HG03045 (cell line): ENCODE measurements around the gene NUB1.

ENCODE experiments used
- ATAC-seq: cut with Tn5 transposase; IDR thresholded peaks from one replicate; pipeline ENCODE4 v1.9.1; 2021; ENCODE audit warnings: mild to moderate bottlenecking, moderate library complexity; ENCODE audit not compliant: unreplicated experiment

The NUB1 gene

DNA sequence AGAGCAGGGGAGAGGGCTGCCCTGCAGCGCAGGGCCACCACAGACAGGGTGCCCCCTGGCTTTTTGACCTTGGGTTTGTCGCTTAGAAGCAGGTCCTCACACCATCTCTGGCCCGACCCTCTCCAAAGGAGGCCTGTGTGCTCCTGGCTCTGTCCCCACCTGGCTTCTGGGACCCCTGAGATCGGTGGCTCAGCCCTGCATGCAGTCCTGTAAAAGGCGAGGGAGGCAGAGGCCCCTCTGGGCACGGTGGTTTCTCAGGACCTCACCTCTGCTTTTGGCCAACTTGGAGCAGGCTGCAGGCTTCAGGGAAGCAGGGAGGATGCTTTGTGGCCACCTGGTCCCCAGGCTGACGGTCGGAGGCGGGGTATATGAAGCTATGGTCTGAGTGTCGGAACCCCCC, 46.8 kb downstream of the NUB1 start:
- ATAC-seq: no peak

DNA sequence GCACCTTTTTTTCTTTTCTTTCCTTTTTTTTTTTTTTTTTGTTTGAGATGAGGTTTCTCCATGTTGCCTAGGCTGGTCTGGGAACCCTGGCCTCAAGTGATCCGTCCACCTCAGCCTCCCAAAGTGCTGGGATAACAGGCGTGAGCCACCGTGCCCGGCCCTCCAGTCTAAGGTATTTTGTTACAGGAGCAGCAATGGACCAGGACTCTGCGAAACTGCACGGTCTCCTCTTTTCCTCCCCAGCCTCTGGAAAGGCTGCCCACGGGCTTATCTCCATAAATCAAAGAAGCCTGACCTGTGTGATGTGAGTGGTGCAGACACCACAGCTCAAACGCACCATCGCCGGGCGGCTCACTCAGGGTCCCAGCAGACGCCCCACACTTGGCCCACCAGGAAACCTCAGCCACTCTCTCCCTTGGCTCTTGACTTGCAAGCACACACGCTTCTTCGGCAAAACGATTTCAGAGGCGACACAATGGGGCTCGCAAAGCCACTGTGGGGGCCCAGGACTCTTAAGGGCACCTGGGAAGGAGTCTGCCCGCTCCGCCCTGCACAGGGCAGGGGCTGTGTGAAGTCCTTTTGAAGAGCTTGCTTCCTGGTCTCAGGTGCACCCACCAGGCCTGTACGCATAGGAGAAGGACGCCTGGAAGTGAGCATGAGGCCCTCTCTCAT, 47.6 kb downstream of the NUB1 start:
- no peak for ATAC-seq

DNA sequence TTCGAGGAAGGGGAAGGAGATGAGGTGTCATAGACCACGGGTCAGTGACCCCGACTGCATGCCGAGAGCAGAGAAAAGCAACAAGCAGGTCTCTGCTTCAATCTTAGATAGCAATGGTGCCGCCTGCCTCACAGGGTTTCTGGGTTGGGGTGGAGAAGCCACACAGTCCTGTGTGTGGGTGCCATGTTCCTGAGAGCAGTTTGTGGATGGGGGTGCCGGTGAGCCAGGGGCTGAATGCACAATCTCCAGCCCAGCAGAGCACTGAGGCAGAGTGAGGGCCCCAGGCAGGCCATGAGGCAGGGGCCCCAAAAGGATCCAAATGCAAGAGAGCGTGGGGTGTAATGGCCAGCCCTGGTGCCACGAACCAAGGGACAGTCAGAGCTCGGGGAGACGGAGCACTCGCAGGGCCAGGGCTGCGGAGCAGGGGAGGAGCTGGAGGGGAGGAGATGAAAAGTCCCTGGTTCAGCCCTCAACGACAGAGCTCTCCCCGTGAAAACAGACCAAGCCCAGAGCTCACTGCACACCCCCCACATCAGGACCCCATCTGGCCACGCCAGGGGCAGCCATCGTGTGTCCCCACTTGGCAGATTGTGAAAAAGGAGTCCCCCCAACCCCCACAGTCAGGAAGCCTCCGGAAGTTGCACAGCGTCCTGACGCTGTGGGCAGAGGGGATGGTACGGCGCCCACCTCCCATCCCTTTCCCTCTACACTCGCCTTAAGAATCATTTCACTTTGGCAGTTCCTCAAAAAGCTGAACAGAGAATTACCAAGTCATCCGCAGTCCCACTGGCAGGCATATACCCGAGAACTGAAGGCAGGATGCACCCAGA, 48.4 kb downstream of the NUB1 start:
- ATAC-seq: no peak

DNA sequence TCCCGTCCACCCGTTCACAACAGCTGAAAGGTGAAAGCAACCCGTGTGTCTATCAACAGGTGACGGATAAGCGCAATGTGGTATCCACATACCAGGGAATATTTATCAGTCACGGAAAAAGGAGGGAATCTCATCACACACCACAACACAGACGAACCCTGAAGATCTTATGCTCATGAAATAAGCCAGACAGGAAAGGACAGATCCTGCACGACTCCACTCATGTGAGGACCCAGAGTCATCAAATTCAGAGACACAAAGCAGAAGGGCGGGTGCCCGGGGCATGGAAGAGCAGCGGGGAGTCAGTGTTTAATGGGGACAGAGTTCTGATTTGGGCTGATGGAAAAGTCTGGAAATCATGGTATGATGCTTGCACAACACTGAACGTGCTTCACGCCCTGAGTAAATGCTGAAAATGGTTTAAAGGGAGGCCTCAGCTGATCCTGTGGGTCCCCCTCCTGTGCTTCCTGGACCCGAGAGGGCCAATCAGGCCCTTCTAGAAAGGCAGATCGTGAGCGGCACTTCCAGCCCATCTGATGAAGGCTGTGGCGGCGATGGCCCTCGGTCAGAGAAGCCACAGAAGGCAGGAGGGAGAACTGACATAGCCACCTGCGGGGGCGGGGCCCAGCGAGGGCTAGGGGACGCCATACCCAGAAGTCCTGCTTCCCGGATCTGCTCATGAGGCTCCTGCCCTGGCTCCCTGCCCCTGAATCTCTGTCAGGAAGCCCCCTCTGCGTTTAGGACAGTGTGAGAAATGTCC, 49.2 kb downstream of the NUB1 start:
- ATAC-seq: no peak

DNA sequence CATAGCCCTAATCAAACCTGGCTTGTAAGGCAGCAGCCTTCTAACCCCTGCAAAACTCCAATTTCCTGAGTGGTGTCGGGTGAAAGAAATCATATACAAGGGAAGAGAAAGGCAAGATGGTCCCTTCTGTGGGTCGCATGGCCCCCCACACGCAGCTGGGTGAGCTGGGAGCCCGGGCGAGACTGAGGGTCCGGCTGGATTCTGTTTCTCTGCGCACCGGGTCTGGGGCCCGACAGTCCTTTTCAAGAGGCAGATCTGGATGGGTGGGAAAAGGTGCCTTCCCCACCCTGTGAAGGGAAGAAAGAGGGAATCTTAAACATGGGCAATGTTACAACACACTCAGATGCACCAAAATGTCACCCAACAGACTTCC, 49.7 kb downstream of the NUB1 start:
- no peak for ATAC-seq

DNA sequence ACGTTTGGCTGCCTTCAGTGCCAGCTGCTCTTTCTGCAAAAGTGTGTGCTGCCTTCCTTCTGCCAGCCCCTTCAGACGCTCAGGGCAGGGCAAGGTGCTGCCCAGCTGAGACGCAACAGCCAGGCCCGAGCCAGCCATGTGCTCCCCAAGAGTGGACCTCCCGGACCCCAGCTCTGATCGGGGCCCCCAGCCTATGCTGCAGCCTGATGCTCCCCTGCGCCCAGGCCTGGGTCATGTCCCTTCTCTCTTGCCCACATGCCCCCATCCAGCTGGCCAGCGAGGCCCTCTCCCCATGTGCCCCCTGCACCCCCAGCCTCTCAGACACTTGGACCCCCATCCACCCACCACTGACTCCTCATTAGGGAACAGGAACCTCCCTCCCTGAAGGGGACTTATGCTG, 50.4 kb downstream of the NUB1 start:
- no peak for ATAC-seq

DNA sequence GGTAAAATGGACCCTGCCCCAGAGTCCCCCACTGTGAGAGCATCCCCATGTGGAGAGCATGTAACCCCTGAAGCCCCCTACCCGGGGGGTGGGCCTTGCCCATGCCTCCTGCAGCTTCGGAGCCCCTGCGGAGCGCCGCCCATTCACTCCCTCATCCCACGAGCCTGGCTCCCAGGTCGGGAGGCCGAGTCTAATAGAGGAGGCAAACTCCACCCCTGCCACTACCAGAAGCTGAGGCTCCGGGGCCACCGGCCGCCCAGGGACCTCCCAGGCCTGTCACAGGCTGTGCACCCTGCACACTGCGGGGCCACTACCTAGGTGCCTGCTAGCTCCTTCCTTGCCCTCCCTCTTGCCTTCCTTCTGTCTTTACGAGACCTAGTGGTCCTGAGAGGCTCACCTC, 50.8 kb downstream of the NUB1 start:
- ATAC-seq: no peak

DNA sequence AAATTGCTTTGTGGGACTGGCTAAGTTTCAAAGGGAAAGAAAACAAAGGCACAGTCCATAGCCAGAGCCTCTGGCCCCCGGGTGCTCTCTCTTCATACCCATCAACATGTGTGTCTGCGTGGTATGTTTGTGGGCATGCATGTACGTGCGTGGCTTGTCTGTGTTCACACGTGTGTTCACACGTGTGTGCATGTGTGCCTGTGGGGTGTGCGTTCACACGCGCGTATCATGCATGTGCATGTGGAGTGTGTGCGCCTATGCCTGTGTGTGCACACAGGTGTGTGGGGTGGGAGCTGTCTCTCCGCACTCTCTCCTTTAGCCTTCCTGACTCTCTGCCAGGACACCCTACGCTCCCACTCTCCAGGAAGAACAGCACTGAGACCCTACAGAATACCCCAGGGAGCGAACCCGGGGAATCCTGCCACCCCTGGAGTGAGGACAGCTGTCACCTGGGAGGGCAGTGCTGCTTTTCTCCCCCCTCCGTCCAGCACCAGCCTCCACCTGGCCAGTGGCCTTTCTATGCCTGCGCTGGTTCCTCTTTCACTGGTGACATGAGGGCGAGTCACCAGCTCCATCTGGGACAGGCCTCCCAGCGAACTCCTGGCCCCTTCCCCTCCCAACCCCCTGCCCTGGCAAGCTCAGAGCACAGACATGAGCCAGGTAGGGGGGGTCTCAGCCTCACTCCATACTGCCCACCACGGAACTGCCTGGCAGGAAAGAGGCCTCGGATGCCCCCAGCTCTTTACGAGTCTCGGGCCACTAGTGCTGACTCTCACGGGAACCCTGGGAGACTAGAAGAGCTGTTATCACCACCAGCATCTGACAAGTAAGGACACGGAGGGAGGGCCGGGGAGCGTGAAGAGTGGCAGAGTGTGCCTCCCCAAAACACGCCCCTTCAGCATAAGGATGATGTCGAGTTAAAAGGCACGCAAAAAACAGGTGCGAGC, 51.7 kb downstream of the NUB1 start:
- ATAC-seq: no peak

DNA sequence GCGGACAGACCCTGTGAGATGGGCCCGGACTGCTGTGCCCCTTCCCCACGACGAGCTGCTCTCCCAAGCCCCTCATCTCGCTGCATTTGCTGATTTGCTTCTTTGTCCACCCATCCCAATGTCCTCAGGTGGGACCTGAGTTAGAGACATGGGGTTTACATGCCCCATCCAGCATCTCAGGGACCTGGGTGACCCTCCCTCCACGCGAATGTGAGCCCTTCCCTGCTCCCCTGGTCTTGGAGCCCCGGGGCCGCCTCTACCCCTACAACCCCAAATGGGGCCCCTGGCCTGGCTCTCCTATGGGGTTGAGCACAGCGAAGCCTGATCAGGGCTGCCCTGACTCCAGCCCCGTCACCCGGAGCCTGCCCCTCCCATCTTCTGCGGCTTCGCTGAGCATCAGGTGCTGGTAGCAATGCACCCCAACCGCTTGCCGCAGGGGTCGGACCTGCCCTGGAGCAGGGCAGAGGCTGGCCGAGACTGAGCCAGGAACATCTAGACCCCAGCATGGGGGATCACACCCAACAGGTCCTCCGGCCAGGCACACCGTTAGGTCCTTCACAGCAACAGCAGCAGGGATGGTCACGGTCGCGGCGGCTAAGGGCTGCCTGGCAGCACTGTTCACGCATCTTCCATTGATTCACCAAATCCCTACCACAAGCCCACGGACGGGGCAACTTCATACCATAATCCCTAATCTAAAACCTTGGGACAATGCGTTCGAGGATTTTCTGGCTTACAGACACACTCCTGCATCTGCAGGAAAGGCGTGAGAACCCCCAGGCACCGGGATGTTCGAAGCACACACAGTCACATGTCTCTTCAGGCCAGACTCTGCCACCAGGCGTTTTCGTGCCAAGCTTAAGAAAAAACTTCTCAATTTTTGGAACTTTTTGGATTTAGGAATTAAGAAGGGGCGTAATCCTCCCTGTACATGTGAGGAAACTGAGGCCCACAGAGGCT, 52.7 kb downstream of the NUB1 start:
- no peak for ATAC-seq

DNA sequence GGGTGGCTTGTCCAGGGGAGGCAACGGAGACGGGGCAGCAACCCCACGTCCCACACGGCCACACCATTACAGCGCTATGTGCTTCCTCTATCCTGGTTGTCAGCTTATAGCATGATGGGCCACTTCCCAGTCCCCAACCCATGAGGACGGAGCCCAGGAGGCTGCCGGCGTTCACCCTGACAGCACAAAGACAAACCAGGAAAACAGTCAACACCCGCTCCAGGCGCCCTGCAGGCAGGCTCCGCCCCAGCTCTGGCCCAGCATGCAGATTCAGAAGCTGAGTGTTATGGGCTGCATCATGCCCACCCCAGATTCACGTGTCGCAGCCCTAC, 53.4 kb downstream of the NUB1 start:
- ATAC-seq: no peak

DNA sequence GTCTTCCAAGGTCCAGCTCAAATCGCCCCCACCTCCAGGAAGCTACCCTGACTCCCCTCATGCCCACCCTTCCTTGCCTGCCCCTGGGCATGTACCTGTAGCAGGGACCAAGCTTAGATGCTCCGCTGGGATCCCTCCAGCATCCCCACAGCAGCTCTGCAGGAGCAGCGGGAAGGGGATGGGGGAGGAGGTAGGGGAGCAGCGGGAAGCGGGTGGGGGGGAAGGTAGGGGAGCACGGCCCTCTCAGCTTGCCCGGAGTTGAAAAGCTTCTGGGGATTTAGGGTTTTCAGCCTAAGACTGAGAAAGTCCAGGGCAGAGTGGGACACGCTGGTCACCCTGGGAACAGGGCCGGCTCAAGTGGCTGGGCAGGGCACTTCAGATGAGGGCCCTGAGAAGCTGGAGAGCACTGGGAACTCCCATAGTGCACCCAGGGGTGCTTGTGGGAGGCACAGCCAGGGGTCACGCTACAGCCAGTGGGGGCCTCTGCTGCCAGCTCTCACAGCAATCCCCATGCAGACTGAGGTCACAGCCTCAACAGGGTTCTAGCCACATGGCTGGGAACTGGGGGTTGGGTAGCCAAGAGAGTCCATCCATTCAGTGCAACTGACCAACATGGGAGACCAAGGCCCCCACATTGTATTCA, 54.8 kb downstream of the NUB1 start:
- ATAC-seq: no peak

DNA sequence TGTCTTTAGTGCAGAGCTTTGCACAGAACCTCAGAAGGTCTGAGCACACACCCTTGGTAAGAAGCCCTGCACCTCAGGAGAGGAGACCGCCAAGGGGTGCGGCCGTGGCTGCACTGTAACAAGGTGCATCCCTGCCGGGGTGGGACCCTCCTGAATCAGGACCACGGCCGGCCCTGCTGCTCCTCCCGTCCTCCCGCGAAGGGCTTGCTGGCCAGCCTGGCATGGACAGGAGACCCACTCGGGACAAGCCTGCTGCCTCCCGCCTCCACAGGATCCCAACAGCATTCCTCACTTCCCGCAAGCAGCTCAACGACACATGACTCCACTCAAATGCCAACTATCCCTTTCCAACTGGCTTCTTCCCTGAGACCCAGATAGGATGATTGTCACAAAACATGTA, 55.4 kb downstream of the NUB1 start:
- no peak for ATAC-seq

DNA sequence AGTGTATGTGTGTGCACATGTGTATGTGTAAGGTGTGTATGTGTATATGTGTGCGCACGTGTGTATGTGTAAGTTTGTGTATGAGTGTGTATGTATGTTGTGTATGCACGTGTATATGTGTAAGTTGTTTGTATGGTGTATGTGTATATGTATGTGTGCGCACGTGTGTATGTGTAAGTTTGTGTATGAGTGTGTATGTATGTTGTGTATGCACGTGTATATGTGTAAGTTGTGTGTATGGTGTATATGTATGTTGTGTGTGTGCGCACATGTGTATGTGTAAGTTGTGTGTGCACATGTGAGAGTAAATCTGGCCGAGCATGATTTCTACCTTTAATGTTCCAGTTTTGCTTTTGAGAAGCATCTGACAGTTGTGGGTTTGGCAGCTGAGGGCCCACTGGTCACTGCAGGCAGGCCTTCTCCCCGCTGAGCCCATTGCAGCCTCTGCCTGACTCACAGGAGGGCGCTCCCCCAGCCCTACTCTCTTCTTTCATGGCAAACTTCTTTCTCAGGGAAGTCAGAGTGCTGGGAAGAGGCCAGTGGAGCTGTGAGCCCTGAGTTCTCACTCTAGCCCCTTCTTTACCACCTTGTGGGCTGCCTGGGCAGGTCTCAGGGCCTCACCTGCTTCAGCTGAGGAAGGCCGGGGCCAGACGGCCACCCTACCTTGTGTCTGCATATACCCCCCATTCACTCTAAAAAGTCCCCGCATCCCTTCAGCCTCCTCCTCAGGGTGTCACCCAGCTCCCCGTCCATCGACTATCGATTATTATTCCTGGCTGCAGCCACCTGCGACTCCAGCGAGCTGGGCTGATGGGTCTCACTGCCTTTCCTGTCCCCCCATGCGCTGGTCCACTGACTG, 57.1 kb downstream of the NUB1 start:
- no peak for ATAC-seq

DNA sequence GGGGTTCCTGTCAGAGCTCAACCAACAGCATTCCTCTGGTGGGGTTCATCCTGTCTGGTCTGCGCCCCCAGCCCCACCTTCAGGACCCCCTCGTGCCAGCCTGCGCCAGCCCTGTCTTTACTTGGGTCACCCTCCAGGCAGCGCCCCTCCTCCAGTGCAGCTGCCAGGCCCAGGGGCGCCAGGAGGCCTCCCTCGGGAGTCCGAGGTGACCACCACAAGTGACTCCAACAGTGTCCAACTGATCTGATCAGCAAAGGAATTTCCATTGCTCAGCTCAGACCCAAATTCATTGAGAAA, 57.6 kb downstream of the NUB1 start:
- no peak for ATAC-seq

DNA sequence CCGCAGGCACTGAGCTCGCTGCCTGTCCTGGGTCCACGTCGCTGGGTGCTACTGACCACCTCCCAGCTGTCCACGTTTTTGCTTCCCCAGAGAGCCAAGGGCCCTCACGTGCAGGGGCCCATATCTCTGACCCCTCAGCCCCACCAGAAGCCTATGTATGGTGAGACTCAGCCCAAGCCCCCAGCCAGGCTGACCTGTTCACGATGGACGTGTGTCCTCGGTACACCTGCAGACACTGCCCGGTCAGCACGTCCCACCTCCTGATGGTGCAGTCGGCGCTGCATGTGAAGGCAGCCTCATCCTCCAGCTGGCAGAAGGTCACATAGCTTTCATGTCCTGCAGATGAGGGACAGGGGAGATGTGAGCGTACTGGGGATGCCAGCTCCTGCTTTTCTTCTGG, 58.3 kb downstream of the NUB1 start:
- ATAC-seq: no peak

DNA sequence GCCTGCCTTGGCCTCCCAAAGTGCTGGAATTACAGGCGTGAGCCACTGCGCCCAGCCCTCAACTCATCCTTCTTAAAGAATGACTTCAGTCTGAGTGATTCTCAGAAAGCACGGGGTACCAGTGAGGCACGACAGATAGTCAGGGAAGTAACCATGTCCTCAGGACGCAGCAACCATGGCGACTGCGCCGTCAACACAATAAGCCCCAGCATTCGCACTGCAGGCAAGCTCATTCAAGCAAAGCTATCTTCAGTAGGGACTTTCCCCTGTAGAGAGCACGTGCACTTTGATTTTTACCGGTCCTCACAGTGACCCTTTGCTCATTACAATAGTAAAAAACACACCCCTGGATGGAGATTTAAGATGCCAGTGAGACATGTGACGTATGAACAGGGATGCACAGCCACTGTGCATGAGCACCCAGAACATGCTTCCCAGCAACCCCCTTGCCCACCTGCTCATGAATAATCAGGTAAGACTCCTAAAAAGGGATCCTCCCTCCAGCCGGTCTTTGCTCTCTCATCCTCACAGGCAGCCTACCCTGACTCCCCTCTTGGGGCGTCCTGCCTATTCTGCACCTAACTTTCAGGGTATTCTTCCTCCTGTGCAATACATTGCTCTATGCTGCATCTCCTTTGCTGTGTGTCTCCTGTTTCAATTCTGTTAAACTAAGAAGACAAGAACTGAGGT, 59.2 kb downstream of the NUB1 start:
- ATAC-seq: no peak

DNA sequence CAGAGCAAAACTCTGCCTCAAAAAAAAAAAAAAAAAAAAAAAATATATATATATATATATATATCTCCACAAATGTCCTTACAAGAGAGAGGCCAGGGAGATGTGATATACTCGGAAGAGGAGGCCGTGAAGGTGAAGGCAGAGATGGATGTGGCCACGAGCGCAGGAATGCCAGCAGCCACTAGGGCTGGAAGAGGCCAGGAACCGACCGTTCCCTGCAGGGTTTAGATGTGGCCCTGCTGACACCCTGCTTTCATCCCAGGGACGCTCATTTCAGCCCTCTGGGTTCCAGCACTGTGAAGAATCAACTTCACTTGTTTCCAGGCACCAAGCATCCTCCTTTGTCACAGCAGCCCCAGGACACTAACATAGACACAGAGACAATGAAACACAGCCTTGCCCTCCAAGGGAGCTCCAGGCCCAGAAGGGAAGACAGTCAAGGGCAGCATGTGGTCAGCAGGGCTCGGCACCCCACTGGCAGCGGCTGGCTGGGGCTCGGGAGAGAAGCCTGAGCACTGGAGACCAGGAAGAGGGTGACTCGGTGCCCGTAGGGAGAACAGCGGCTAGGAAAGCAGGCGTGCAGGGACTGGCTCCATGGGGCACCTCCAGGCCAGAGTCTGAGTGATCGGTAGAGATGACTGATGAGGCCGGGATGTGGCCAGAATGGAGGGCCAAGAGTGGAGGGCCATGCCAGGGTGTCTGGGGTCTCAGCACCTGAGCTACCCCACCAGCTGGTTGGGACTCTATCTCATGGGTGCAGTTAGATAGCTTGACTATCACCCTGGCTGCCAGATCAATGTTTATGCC, 60.6 kb downstream of the NUB1 start:
- no peak for ATAC-seq
